Measurements from ENCODE around the gene LLCFC1.

GRCh38 chr7:142962991-142963390, 23.7 kb downstream of the LLCFC1 start:
- TF ChIP-seq CTCF (conservative IDR thresholded peaks at IDR 0.05; ENCODE audit: low read depth, low read length) (no peak), EZH2phosphoT487 (IDR thresholded peaks at IDR 0.05; ENCODE audit: borderline replicate concordance, low read length) (no peak), EZH2 (IDR thresholded peaks at IDR 0.05; ENCODE audit: low read length, unreplicated experiment) (no peak)

All from PC-3 (cell line).